ENCODE measurements around the gene TBC1D1.

TBC1D1 gene

DNA sequence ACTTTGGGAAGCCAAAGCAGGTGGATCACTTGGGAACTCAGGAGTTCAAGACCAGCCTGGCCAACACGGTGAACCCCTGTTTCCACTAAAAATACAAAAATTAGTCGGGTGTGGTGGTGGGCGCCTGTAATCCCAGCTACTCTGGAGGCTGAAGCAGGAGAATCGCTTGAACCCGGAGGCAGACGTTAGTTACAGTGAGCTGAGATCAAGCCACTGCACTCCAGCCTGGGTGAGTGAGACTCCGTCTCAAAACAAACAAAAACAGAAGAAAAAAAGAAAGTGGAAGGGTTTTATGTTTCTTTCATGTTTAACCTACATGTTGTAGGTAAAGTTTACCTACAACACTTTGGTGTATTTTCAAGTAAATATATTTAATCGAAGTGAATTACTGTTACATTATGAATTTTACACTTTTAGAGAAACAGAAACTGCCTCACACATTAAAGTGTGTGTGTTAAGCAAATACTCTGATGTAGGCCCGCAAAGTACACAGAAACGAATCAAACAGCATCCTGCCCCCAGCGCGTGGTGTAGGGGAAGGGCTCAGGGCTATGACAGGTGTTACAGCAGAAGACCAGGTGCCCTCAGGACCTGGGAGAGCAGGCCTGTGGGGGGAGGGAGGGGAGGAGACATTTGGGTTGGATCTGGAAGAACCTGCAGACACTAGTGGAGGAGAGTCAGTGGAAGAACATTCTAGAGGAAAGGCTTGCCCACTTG, 108.3 kb downstream of the TBC1D1 start:
- peak in 1 of 2 experiments; percentile 37 for DNase-seq (ENCODE audit: low read depth in 1 of 2, low spot score in 1 of 2)
- in situ Hi-C loops (cut with HindIII; ENCODE audit: low pct_unique_long_range_greater_than_20kb, low sequenced_read_pairs), result no loop called here
- no peak for TF ChIP-seq JUND (IDR thresholded peaks at IDR 0.05; ENCODE audit: low read depth)

DNA sequence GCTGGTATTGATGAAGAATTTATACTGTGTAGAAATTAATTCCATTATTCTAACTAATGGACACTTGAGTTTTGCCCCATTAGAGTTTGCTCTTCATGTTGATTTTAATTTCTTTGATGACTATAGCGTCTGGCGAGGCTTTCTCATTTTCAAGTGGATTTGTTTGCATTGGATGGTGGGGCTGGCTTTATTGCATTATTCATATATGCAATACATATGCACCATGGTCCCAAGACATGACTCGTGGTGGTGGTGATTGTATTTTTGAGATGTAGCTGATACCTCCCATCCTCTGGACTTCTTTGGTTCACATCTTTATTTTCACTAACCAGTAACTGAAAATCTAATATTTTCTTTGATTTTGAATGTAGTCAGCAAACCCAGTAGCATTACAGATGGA, 109.1 kb downstream of the TBC1D1 start:
- in situ Hi-C loops (cut with HindIII; ENCODE audit: low pct_unique_long_range_greater_than_20kb, low sequenced_read_pairs), result no loop called here
- DNase-seq (ENCODE audit: low read depth in 1 of 2, low spot score in 1 of 2), result no peak
- no peak for TF ChIP-seq JUND (IDR thresholded peaks at IDR 0.05; ENCODE audit: low read depth)

DNA sequence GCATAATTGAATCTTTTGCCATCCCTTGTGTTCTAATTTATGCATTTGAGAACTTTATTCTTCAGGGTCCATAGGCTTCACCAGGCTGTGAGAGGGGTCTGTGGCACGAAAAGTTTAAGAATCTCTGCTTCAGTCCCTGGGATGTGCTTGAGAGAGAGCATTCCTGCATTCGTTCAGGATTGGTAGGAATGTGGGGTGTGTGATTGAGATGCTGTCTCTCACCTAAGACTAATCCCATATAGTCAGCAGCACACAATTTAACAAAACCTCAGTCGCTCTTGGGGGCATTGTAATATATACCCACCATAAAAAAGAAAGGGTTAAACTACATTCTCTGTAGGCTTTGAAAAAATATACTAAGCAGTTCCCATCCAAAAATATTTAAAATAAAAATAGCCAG, 111.0 kb downstream of the TBC1D1 start:
- no peak for TF ChIP-seq JUND (IDR thresholded peaks at IDR 0.05; ENCODE audit: low read depth)
- no peak for DNase-seq (ENCODE audit: low read depth in 1 of 2, low spot score in 1 of 2)
- in situ Hi-C loops (cut with HindIII; ENCODE audit: low pct_unique_long_range_greater_than_20kb, low sequenced_read_pairs), result no loop called here

DNA sequence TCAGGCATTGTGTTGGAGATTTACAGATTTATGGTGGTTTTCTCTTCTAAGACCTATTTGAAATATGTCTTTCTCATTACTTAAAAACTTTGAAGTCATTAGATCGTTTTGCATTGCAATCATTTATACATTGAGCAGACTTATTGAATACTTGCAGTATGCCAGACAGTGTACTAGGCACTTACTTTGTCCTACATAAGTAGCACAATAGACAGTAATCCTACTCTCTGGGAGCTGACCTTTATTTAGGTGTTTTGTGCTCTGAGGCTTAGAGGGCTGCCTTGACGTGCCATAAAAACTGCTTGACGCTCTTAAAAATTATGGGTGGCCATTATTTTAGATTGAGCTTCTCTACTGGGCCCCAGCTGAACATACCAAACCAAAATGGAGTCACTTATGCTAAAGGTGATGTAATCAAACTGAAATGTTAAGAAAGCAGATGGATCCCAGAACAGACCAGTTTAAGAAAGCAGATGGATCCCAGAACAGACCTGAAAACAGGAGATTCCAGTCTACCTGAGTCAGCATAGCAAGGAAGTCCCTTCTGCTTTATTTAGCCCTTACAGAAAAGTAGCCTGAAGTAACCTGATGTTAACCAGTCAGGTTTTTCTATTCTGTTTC, 111.7 kb downstream of the TBC1D1 start:
- no peak for TF ChIP-seq JUND (IDR thresholded peaks at IDR 0.05; ENCODE audit: low read depth)
- no peak for DNase-seq (ENCODE audit: low read depth in 1 of 2, low spot score in 1 of 2)

DNA sequence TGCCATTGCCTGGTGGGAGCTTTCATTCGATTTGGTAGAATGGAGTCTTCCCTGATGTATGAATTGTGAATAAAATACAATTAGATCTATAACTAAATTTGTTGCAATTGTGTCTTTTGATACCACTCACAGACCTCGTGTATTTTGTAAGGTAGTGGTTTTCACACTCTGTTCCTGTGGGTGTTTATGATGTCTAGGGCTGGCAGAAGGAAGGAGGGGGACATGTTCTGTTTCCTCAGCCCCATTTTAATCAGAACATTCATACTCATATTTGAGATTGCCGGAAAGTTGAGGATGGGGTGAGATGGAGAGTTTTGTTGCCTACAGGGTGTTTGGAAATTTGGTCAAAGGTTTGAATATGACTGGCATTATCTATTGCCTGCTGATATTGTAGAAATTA, 112.2 kb downstream of the TBC1D1 start:
- in situ Hi-C loops (cut with HindIII; ENCODE audit: low pct_unique_long_range_greater_than_20kb, low sequenced_read_pairs), result no loop called here
- DNase-seq (ENCODE audit: low read depth in 1 of 2, low spot score in 1 of 2), result no peak
- TF ChIP-seq JUND (IDR thresholded peaks at IDR 0.05; ENCODE audit: low read depth), result no peak

More for the DNA sequence above, 111.7 kb downstream of the TBC1D1 start:
- in situ Hi-C loops (cut with HindIII; ENCODE audit: low pct_unique_long_range_greater_than_20kb, low sequenced_read_pairs), result no loop called here

DNA sequence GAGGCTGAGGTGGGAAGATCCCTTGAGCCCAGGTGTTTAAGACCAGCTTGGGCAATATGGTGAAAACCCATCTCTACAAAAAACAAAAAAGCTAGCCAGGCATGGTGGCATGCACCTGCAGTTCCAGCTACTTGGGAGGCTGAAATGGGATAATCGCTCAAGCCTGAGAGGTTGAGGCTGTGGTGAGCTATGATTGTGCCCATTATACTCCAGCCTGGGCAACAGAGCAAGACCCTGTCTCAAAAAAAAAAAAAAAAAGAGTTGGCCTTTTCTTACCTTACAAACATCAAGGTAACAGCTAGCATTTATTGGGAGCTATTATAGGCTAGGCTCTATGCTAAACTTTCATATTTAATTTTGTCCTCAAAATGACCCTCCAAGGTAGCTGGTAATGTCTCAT, 112.7 kb downstream of the TBC1D1 start:
- no peak for TF ChIP-seq JUND (IDR thresholded peaks at IDR 0.05; ENCODE audit: low read depth)
- in situ Hi-C loops (cut with HindIII; ENCODE audit: low pct_unique_long_range_greater_than_20kb, low sequenced_read_pairs), result no loop called here

DNA sequence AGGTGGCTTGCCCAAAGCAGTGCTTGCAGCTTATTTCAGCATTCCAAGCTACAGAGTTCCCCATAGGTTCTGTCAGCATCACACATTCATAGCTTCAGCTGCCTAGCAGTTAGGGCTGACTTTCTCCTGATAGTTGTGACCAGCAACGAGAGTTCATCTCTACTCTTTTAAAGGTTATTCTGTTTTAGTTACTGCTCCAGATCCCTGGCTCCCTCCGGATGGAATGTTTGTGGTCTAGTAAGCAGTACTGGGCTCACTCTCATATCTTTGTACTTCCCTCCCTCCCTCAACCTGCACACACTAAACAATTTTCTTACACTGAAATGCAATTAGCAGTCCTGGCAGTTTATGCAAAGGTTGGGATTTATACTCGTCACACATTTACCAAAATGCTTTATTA, 113.2 kb downstream of the TBC1D1 start:
- no peak for DNase-seq (ENCODE audit: low read depth in 1 of 2, low spot score in 1 of 2)
- in situ Hi-C loops (cut with HindIII; ENCODE audit: low pct_unique_long_range_greater_than_20kb, low sequenced_read_pairs), result no loop called here
- no peak for TF ChIP-seq JUND (IDR thresholded peaks at IDR 0.05; ENCODE audit: low read depth)

More for the DNA sequence above, 112.7 kb downstream of the TBC1D1 start:
- no peak for DNase-seq (ENCODE audit: low read depth in 1 of 2, low spot score in 1 of 2)

DNA sequence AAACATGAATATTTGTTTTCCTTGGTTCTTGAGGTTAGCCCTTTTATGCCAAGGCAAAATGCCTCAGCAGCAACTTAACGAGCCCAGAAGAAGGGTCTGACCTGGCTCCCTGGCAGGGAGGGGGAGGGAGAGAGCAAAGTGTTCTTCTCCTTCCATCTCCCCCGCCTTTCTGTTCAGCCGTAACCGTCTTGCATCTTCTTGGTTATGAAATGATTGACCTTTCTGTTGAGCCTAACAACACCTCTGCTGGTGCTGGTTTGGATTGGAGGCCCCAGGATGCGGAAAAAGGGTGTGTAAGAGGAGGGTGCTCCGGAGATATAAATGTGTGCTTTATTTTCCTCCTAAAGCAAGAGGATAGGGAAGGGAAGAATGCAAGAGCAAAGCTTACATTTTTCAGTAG, 114.0 kb downstream of the TBC1D1 start:
- no peak for DNase-seq (ENCODE audit: low read depth in 1 of 2, low spot score in 1 of 2)
- no peak for TF ChIP-seq JUND (IDR thresholded peaks at IDR 0.05; ENCODE audit: low read depth)
- in situ Hi-C loops (cut with HindIII; ENCODE audit: low pct_unique_long_range_greater_than_20kb, low sequenced_read_pairs), result no loop called here

DNA sequence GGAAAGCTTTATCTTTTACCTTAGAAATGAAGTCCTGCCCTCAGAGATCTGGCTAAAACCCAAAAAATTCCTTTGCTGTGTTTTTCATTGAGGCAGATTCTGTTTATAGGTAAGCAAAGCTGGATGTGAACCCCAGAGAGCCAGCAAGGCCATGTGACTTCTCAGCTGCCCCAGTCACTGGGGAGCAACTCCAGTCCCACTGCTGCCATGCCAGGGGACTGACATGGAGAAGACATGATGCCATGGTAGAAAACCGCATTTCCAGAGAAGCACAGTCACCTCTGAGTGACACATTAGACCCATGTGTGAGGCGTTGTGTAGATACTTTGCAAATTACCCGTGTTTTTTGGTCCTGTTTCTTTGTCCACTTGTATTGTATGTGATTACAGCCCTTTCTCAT, 114.8 kb downstream of the TBC1D1 start:
- TF ChIP-seq JUND (IDR thresholded peaks at IDR 0.05; ENCODE audit: low read depth), result no peak
- DNase-seq (ENCODE audit: low read depth in 1 of 2, low spot score in 1 of 2), result no peak
- in situ Hi-C loops (cut with HindIII; ENCODE audit: low pct_unique_long_range_greater_than_20kb, low sequenced_read_pairs), result no loop called here

DNA sequence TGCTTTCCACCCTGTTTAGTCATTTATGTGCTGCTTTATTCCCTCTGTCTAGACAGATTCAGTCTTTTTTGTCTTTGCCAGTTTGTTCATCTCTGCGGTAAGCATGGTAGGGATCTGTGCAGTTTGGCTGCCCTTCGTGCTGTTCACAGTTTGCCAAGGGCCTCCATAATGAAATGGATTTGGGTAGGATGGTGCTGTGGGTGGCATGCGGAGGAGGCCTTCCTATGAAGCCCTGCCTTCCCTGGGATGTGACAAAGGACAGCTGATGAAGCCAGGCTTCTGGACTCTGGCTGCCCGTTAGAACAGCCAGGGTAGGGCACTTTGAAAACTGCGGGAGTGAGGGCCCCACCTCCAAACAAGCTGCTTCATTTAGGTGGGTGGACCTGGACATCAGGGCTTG, 116.8 kb downstream of the TBC1D1 start:
- TF ChIP-seq JUND (IDR thresholded peaks at IDR 0.05; ENCODE audit: low read depth), result no peak
- no peak for DNase-seq (ENCODE audit: low read depth in 1 of 2, low spot score in 1 of 2)
- in situ Hi-C loops (cut with HindIII; ENCODE audit: low pct_unique_long_range_greater_than_20kb, low sequenced_read_pairs), result no loop called here

DNA sequence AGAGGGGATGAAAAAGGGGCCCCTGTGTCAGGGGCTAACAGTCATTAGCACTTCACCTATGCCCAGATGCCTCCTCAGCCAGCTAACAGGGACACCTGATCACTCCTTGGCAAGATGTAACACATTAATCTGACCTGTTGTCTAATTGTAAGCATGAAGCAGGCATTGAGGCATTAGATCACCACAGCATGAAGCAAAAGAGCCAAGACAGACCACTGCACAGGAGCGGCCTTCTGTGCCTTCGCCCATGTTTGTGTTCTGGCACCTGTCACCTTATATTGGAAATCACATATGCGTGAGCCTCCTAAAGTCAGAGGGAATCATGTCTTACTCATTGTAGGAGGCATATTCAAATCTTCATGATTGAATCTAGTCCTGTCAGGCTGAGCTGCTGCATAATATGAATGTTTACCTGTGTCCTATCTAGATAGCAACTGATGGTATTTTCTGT, 117.7 kb downstream of the TBC1D1 start:
- in situ Hi-C loops (cut with HindIII; ENCODE audit: low pct_unique_long_range_greater_than_20kb, low sequenced_read_pairs), result no loop called here
- DNase-seq (ENCODE audit: low read depth in 1 of 2, low spot score in 1 of 2), result no peak
- no peak for TF ChIP-seq JUND (IDR thresholded peaks at IDR 0.05; ENCODE audit: low read depth)

DNA sequence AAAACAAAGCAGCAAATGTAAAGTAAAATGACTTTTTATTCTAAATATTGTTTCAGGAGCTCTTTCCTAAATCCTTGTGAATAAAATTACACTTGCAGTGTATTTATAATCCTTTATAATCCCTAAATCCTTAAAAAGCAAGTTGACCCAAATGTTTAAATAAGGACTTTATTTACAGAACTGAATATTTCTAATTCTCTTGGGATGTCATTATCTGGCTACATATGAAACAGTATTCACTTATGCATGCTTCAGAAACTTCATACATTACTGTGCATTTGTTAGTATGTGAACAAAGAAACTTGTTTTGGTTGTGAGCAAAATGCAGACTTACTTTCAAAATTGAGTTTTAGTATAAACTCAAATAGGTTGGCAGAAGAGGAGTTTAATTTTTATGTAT, 118.5 kb downstream of the TBC1D1 start:
- in situ Hi-C loops (cut with HindIII; ENCODE audit: low pct_unique_long_range_greater_than_20kb, low sequenced_read_pairs), result no loop called here
- TF ChIP-seq JUND (IDR thresholded peaks at IDR 0.05; ENCODE audit: low read depth), result no peak
- no peak for DNase-seq (ENCODE audit: low read depth in 1 of 2, low spot score in 1 of 2)

DNA sequence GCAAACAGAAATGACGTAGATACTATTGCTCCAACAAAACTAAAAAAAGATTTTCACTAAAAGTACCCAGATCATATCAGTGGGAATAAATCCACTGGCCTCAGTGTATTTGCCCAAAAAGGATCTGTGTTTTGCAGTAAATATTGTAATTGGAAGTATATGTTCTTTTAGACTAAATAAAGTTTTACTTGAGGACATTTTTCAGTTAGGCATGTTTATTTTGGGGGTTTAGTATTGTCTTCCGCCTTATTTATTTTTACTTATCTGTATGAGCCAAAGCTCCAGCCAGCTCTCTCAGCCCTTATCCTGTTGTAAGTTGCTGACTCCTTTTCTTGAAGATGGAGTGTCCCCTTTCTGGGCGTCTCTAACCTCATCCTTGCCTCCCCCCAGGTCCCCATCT, 119.1 kb downstream of the TBC1D1 start:
- in situ Hi-C loops (cut with HindIII; ENCODE audit: low pct_unique_long_range_greater_than_20kb, low sequenced_read_pairs), result no loop called here
- no peak for DNase-seq (ENCODE audit: low read depth in 1 of 2, low spot score in 1 of 2)
- TF ChIP-seq JUND (IDR thresholded peaks at IDR 0.05; ENCODE audit: low read depth), result no peak

Measured in T47D (cell line).